Endothelial cell (in vitro differentiated cells): ENCODE results near the gene PCDH7. TPM values are rescaled to one million over a fixed set of nuclear protein-coding genes. Genes with fewer than 3 reads are reported as not detected.

ENCODE experiments used
- DNase-seq: peaks from one replicate; pipeline ENCODE4 v3.0.0; 2021; ENCODE audit warnings: low spot score
- H3K27ac Mint-ChIP-seq: one replicate; pipeline ENCODE4 v1.8.0; 2021; ENCODE audit warnings: mixed read lengths, inconsistent platforms; ENCODE audit not compliant: unreplicated experiment
- H3K27me3 Mint-ChIP-seq: one replicate; pipeline ENCODE4 v1.8.0; 2021; ENCODE audit warnings: mild to moderate bottlenecking, moderate library complexity, mixed read lengths, inconsistent platforms; ENCODE audit not compliant: unreplicated experiment
- H3K36me3 Mint-ChIP-seq: one replicate; pipeline ENCODE4 v1.8.0; 2021; ENCODE audit warnings: mild to moderate bottlenecking, low read depth, mixed read lengths, inconsistent platforms; ENCODE audit not compliant: unreplicated experiment
- H3K4me1 Mint-ChIP-seq: one replicate; pipeline ENCODE4 v1.8.0; 2021; ENCODE audit warnings: mild to moderate bottlenecking, mixed read lengths, inconsistent platforms; ENCODE audit not compliant: unreplicated experiment
- H3K4me3 Mint-ChIP-seq: one replicate; pipeline ENCODE4 v1.8.0; 2021; ENCODE audit warnings: mild to moderate bottlenecking, mixed read lengths, inconsistent platforms; ENCODE audit not compliant: unreplicated experiment
- H3K9me3 Mint-ChIP-seq: one replicate; pipeline ENCODE4 v1.8.0; 2021; ENCODE audit warnings: mixed read lengths, inconsistent platforms; ENCODE audit not compliant: unreplicated experiment
- CTCF ChIP-seq: fragments of 200-600 bp; sonication (generic); IDR thresholded peaks from one replicate; pipeline ENCODE4 v1.5.0; 2021; ENCODE audit warnings: antibody characterized with exemption; ENCODE audit not compliant: unreplicated experiment
- total RNA-seq: library from RNA; stranded (reverse); fragmentation: NEBNext Ultra II Directional; extraction: Animal tissue kit (Norgen Biotek cat#: 25700); gene quantifications from one replicate; pipeline ENCODE4 v1.2.1, GENCODE V29; 2021; ENCODE audit not compliant: unreplicated experiment

PCDH7 gene
- total RNA-seq, 1 donor from 2014 or later, result 6.1 TPM

- Mint-ChIP-seq H3K9me3 (no peaks in the 10 kb centered on the region), H3K27ac (no peak overlapping the region), H3K4me3 (no peak overlapping the region), H3K27me3 (no peaks in the 10 kb centered on the region), H3K36me3 (no peaks in the 10 kb centered on the region), H3K4me1 (peaks cover 5% of the 10 kb centered on the region)
- DNase-seq, result no peak
- TF ChIP-seq CTCF, result no peak
Measured at GRCh38 chr4:30756553-30756952, 36.4 kb downstream of the PCDH7 start.

GRCh38 chr4:30757357-30757756 lies 37.2 kb downstream of the PCDH7 start:
- H3K4me1 Mint-ChIP-seq, result peaks cover 5% of the 10 kb centered on the region
- H3K9me3 Mint-ChIP-seq, result no peaks in the 10 kb centered on the region
- TF ChIP-seq CTCF, result no peak
- no peaks in the 10 kb centered on the region for H3K27me3 Mint-ChIP-seq
- H3K36me3 Mint-ChIP-seq, result no peaks in the 10 kb centered on the region
- DNase-seq, result no peak
- no peak overlapping the region for H3K27ac Mint-ChIP-seq
- no peak overlapping the region for H3K4me3 Mint-ChIP-seq

- no peaks in the 10 kb centered on the region for H3K36me3 Mint-ChIP-seq
- TF ChIP-seq CTCF, result no peak
- peaks cover under 1% of the 10 kb centered on the region for H3K4me1 Mint-ChIP-seq
- H3K27me3 Mint-ChIP-seq, result peaks cover 3% of the 10 kb centered on the region
- H3K4me3 Mint-ChIP-seq, result no peak overlapping the region
- no peaks in the 10 kb centered on the region for H3K9me3 Mint-ChIP-seq
- no peak for DNase-seq
- no peak overlapping the region for H3K27ac Mint-ChIP-seq
Measured at GRCh38 chr4:30760551-30760950, 40.4 kb downstream of the PCDH7 start.

DNA sequence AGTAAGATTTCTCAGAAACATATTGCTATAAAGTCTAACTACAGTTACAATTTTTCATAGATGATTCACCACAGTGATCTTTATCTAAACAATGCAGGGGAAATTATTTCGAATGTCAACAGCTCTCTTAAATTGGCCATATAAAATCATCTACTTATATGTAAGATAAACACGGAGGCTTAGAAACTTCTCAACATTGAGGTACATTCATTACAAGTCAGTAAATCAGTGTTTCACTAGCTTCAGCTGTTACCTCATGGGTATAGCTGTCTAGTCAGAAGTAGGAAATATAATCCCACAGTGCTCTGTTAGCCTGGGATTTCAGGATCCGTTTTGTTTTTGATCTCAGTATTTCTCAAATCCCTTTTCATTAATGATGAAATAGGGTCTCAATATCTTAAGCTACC lies 43.2 kb downstream of the PCDH7 start:
- peaks cover 2% of the 10 kb centered on the region for H3K4me1 Mint-ChIP-seq
- H3K36me3 Mint-ChIP-seq, result no peaks in the 10 kb centered on the region
- no peak overlapping the region for H3K4me3 Mint-ChIP-seq
- no peak for TF ChIP-seq CTCF
- no peaks in the 10 kb centered on the region for H3K9me3 Mint-ChIP-seq
- no peak for DNase-seq
- peaks cover 4% of the 10 kb centered on the region for H3K27me3 Mint-ChIP-seq
- H3K27ac Mint-ChIP-seq, result no peak overlapping the region

DNA sequence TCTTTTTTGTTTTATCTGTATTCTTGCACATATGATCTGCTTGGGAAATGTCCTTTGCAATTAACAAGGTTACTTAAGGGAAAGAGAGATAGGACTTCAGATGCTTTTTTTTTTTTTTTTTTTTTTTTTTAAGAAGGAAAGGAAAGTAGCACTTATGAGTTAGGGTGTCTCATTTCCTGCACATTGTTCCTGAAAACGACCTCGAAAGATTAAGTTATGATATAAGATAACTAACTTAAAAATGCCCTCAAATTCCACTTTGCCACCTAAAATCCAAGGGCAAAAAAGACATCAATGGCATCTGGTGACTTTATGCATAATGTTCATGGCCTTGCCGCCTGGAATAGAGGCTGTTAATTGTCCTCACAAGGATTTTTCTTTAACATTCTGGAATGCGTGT lies 44.9 kb downstream of the PCDH7 start:
- Mint-ChIP-seq H3K9me3 (no peaks in the 10 kb centered on the region), H3K4me3 (no peak overlapping the region), H3K4me1 (peaks cover 6% of the 10 kb centered on the region), H3K27me3 (peaks cover 4% of the 10 kb centered on the region), H3K36me3 (no peaks in the 10 kb centered on the region), H3K27ac (no peak overlapping the region)
- no peak for TF ChIP-seq CTCF
- no peak for DNase-seq
